Lower leg skin (tissue), 4 donors: ENCODE data around the gene STAT5B. TPM values are rescaled to one million over a fixed set of nuclear protein-coding genes. Genes with fewer than 3 reads are reported as not detected.

Experiments used
- DNase-seq, 2 donors: peaks; one replicate each; pipeline ENCODE4 v3.0.0-alpha.2; 2019; ENCODE audit warnings: low spot score in 2 of 2
- H3K4me3 ChIP-seq: fragments of 200-600 bp; sonication (generic); 2 replicates; pipeline ENCODE4 v1.5.1; 2017; ENCODE audit warnings: mild to moderate bottlenecking, low read depth; ENCODE audit not compliant: poor library complexity, severe bottlenecking
- CTCF ChIP-seq, 3 donors: fragments of 450-650 bp; IDR thresholded peaks; one replicate each; pipeline ENCODE4 v1.5.1; 2016; ENCODE audit warnings: antibody characterized with exemption in 3 of 3, mild to moderate bottlenecking in 3 of 3, moderate library complexity in 2 of 3
- POLR2A ChIP-seq, 2 donors: fragments of 450-650 bp; IDR thresholded peaks; one replicate each; pipeline ENCODE4 v1.6.1; 2016 to 2017; ENCODE audit warnings: antibody characterized with exemption in 2 of 2, mild to moderate bottlenecking in 1 of 2, moderate library complexity in 1 of 2
- WGBS, 2 donors: methylation state at CpG; one replicate each; pipeline ENCODE4 v1.1.5; 2018; 5-methylcytosine and 5-hydroxymethylcytosine counted together
- intact Hi-C: fragments of 100-400 bp; cut with DNase I; formaldehyde crosslinking; loops from one replicate; pipeline ENCODE4 v1.15.0; 2023; ENCODE audit warnings: low total_unique reads
- total RNA-seq, 4 donors: library from RNA; depleted of rRNA; stranded (reverse); fragments of >200 nt; gene quantifications; one replicate each; pipeline ENCODE4 v1.1.0, GENCODE V29; 2016

STAT5B gene
- total RNA-seq, 4 donors from 2014 or later, result 40.2 to 72.4 (median 50.5) TPM

- TF ChIP-seq POLR2A (IDR thresholded peaks at IDR 0.05) (no peak), CTCF (IDR thresholded peaks at IDR 0.05) (no peak)
- 71 to 74% methylated on average over 11 of the region's 11 CpGs for WGBS, 2 donors
- DNase-seq, result no peak
- no peak within 1 kb of the TSS for H3K4me3 ChIP-seq
- intact Hi-C loops, result no loop called here
Observed at GRCh38 chr17:42184713-42185620, 91.2 kb downstream of the STAT5B start, which contains the start of gene HCRT. Gene HCRT, minus strand, starts transcription at chr17:42185452. Its CDS starts 87 bp downstream, at chr17:42185365.

GRCh38 chr17:42183741-42184711, 92.2 kb downstream of the STAT5B start:
- peak overlapping the region; percentile 8 for H3K4me3 ChIP-seq
- peak in 1 of 2 donors; percentile 91 for DNase-seq
- intact Hi-C loops, result no loop called here
- WGBS, 2 donors, result 5% methylated on average over 63 to 67 of the region's 83 CpGs
- no peak for TF ChIP-seq POLR2A (IDR thresholded peaks at IDR 0.05)

GRCh38 chr17:42182927-42183734, 93.1 kb downstream of the STAT5B start:
- TF ChIP-seq CTCF (IDR thresholded peaks at IDR 0.05), result no peak
- no peak for TF ChIP-seq POLR2A (IDR thresholded peaks at IDR 0.05)
- 64 to 66% methylated on average over 9 of the region's 9 CpGs for WGBS, 2 donors
- no peak for DNase-seq
- intact Hi-C loops, result no loop called here
- no peak overlapping the region for H3K4me3 ChIP-seq

GRCh38 chr17:42181851-42182207, 94.4 kb downstream of the STAT5B start:
- DNase-seq, result no peak
- H3K4me3 ChIP-seq, result no peak overlapping the region
- intact Hi-C loops, result no loop called here
- TF ChIP-seq CTCF (IDR thresholded peaks at IDR 0.05), result no peak
- TF ChIP-seq POLR2A (IDR thresholded peaks at IDR 0.05), result no peak
- 77 to 86% methylated on average over 2 of the region's 2 CpGs for WGBS, 2 donors

- peak within 1 kb of the TSS; percentile 9 for H3K4me3 ChIP-seq
- TF ChIP-seq CTCF (IDR thresholded peaks at IDR 0.05) (no peak), POLR2A (IDR thresholded peaks at IDR 0.05) (no peak)
- intact Hi-C loops, result no loop called here
- 6 to 15% methylated on average over 12 to 35 of the region's 60 CpGs for WGBS, 2 donors
- DNase-seq, result peak; percentile 40 to 93
Observed at GRCh38 chr17:42180922-42181850, 95.0 kb downstream of the STAT5B start, which contains the start of gene KCNH4. Gene KCNH4, minus strand, starts transcription at chr17:42181142. Its CDS starts 197 bp downstream, at chr17:42180945.
